DMS114 treated with DMSO at 0.1 percent for 48 hours (cell line): ENCODE results near the gene TMPRSS4.

Source experiments
- DNase-seq: peaks from one replicate; lab custom pipeline; 2025; ENCODE audit not compliant: unreplicated experiment; lab: John Stamatoyannopoulos, UW

Gene TMPRSS4

GRCh38 chr11:118105657-118106305 is 28.9 kb downstream of the TMPRSS4 start:
- DNase-seq: no peak

GRCh38 chr11:118106789-118107335 is 30.0 kb downstream of the TMPRSS4 start:
- DNase-seq: no peak

DNA sequence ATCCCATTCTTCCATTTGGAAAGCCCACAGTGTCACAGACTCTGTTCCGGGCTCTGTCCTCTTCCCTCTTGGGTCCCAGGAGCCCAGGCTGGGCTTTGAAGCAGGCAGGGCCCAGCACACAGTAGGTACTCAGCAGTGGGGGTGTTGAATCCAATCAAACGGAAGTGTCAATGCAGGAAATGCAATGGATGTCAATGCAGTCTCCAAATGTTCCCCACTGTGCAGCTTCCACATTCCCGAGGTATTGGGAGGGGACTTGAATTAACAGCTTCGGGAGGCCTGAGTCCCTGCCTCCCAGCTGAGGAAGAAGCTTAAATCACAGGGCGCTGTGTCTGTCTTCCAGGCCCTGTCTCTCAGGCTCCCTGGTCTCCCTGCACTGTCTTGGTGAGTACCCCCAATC is 31.6 kb downstream of the TMPRSS4 start:
- no peak for DNase-seq

- DNase-seq: no peak
Measured at GRCh38 chr11:118109231-118109630, 32.4 kb downstream of the TMPRSS4 start.

GRCh38 chr11:118111019-118111743 is 34.3 kb downstream of the TMPRSS4 start:
- DNase-seq: no peak

- no peak for DNase-seq
Measured at GRCh38 chr11:118111744-118112035, 34.8 kb downstream of the TMPRSS4 start.

- DNase-seq: no peak
Measured at GRCh38 chr11:118112711-118113430, 36.0 kb downstream of the TMPRSS4 start.

DNA sequence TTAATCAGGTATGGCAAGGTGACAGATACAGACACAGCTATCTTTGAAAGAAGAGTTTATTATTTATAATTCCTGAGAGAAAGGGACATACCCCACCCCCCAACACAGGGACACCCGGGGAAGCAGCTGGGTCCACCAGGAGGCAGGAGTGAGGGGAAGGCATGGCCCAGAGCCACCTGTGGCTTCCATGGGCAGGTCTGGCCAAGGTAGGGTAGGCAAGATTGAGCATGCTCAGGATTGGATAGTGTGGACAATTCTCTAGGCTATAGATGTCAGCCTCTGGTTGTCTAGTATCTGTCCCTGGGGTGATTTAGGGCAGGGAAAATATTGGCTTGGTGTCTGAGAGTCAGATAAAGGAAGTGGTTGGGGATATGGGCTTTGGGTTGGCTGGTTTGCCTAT is 37.4 kb downstream of the TMPRSS4 start:
- no peak for DNase-seq

DNA sequence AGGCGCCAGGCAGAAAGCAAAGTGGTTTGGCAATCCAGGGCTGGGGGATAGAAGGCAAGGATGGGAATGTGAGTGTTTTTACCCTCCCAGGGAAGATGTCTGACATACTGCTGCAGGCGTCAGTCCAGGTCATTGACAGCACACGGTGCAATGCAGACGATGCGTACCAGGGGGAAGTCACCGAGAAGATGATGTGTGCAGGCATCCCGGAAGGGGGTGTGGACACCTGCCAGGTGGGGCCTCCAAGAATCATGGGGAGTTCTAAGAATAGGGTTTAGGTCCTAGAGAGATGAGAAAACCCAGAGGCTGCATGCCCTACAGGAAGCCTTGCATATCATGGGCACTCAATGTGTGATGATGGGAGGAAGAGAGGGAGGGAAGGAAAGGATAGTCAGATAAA is 38.2 kb downstream of the TMPRSS4 start:
- no peak for DNase-seq

GRCh38 chr11:118117790-118118601 is 41.1 kb downstream of the TMPRSS4 start:
- DNase-seq: no peak

- no peak for DNase-seq
Measured at GRCh38 chr11:118120793-118121192, 43.9 kb downstream of the TMPRSS4 start.

DNA sequence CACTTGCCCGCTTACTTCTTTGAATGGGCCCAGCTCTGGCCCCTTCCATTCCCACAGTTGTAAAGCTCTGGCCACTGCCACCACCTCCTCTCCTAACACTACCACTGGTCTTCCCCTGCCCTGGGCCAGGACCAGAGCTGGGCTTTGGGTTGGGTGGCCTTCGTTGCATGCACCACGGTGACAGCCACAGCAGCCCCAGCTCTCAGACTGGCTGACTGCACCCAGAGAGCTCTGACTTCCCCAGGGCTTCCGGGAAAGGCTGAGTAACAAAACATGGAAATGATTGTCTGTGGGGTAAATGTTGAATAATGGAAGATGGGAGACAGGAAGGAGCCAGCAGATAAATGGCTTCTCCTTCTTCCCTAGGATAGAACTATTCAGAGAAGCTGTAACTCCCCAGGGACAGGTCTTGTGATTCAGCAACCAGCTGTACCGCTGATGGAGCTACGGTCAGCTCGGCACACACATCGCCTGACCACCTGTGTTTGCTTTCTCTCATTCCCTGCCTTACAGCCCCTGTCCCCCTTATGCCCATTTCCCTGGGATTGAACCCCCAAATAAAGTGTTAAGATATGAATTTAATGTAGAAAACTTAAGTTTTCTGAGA is 48.2 kb downstream of the TMPRSS4 start:
- DNase-seq: no peak

DNA sequence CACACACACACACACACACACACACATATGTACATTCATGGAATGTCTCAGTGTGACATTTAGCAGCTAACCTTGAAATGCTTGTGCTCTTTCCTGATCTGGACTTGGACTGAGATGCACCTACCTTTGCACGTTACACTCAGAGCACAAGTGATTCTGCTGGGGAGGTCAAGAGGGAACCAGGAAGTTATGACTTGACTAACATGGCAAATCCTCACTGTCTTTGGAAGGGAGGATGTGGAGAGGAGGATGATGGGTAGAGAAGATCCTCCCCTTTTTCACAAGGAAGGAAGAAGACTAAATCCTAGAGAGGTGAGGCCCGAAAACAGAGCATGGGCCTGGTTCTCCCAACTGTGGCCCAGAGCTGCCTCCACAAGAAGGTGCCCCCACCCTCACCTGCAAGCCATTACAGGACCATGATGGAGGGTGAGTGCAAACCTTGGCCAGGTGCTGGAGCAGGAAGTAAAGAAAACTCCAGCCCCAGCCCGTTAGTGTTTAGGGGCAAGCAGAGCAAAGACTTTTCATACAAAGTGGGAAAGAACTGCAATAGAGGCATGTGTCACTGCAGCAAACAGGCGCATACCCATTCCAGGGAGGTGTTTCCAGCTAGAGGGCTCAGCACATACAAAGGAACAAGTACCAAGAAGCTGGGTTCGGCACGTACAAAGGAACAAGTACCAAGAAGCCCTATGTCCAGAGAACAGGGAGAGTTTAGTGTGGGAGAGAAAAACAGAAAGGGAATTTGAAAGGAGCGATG is 49.4 kb downstream of the TMPRSS4 start:
- DNase-seq: no peak

DNA sequence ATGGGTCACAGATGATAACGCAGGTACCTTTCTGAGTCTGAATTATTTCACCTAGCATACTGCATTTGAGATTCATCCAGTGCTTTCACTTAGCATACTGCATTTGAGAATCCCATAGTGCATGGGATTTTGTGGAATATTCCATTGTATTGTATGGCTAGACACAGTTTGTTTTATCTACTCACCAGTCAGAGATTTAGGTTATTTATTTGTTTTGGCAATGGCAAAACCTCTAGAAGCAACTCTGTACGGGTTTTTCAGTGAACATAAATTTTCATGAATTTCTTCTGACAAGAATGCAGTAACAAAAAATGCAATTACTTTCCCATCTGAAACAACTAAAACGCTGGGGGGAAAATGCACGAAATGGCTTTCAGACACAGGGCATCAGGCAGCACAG is 51.4 kb downstream of the TMPRSS4 start:
- no peak for DNase-seq

- DNase-seq: no peak
Measured at GRCh38 chr11:118128721-118129470, 52.0 kb downstream of the TMPRSS4 start.

GRCh38 chr11:118129471-118130172 is 52.7 kb downstream of the TMPRSS4 start:
- DNase-seq: no peak

- no peak for DNase-seq
Measured at GRCh38 chr11:118132385-118133151, 55.7 kb downstream of the TMPRSS4 start.

DNA sequence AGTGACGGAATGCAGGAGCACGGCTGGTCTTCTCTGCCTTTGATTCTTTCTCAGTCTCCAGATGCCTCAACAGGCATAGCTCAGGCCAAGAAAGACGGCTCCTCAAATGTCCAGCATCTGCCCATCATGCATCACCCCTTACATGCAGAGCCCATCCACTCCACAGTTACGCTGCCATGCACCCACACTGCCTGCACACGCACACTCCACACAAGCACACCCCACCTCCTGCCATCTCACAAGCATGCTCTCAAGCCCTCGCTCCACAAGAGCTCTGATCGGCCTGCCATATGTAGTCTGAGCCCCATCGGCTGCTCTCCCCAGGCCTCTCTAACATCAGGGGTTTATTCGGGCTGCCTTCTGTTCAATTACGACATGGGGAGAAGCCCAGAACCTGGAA is 56.9 kb downstream of the TMPRSS4 start:
- DNase-seq: no peak
